ENCODE measurements around the gene SLC22A17.

SLC22A17 gene

GRCh38 chr14:23306412-23307145 is 46.1 kb downstream of the SLC22A17 start, which contains the start of gene BCL2L2:
TSS of gene BCL2L2 (plus strand) at chr14:23306833. CDS start at chr14:23307768, 935 bp downstream.
- DNase-seq: peak; percentile 95
- Histone ChIP-seq H3K4me1 (ENCODE audit: control insufficient read depth, insufficient read depth, low read depth, low read length) (peaks cover 38% of the 10 kb centered on the region), H3K27me3 (ENCODE audit: control insufficient read depth in 1 of 2, insufficient read depth in 1 of 2, low read length in 2 of 2) (no peaks in the 10 kb centered on the region), H2AK5ac (ENCODE audit: low read length, severe bottlenecking) (peak within 1 kb of the TSS; percentile 73), H3K14ac (ENCODE audit: low read length in 2 of 2) (peak within 1 kb of the TSS in 1 of 2 experiments; percentile 61), H3K18ac (ENCODE audit: low read depth in 1 of 2, low read length in 2 of 2) (peak within 1 kb of the TSS; percentile 34 to 75), H2BK120ac (ENCODE audit: low read depth, low read length) (peak within 1 kb of the TSS; percentile 37), H3K4me2 (ENCODE audit: low read length, poor library complexity, severe bottlenecking) (peak within 1 kb of the TSS; percentile 88), H2BK12ac (ENCODE audit: low read length in 2 of 2) (peak within 1 kb of the TSS; percentile 43 to 45), H3K9ac (ENCODE audit: low read length) (peak within 1 kb of the TSS; percentile 91), H3K4ac (ENCODE audit: low read depth in 1 of 2, low read length in 2 of 2) (peak within 1 kb of the TSS; percentile 80 to 99), H4K91ac (ENCODE audit: low read length) (peak within 1 kb of the TSS; percentile 81), H3K79me1 (replicated peaks; ENCODE audit: low read length, poor library complexity, severe bottlenecking) (peaks cover 11% of the 10 kb centered on the region), H3K36me3 (ENCODE audit: control insufficient read depth in 1 of 2, insufficient read depth in 2 of 2, low read depth in 1 of 2, low read length in 2 of 2) (peaks cover 36 to 37% of the 10 kb centered on the region in 2 experiments), H2BK5ac (ENCODE audit: low read depth, low read length, poor library complexity, severe bottlenecking) (peak within 1 kb of the TSS; percentile 33), H3K27ac (ENCODE audit: low read length, poor library complexity, severe bottlenecking) (peak within 1 kb of the TSS; percentile 90), H2AFZ (ENCODE audit: low read depth, low read length) (peak within 1 kb of the TSS; percentile 67), H2BK15ac (ENCODE audit: low read depth, poor library complexity, severe bottlenecking) (peak within 1 kb of the TSS; percentile 37), H3K4me3 (ENCODE audit: insufficient read depth in 1 of 2, low read depth in 1 of 2, low read length in 2 of 2) (peak within 1 kb of the TSS; percentile 67 to 86), H4K8ac (ENCODE audit: low read length) (peak within 1 kb of the TSS; percentile 77), H3K9me3 (ENCODE audit: control insufficient read depth, low read length) (no peaks in the 10 kb centered on the region), H3K23ac (ENCODE audit: low read length in 2 of 2) (peak within 1 kb of the TSS in 1 of 2 experiments; percentile 64)
- WGBS: under 1% methylated on average over 21 of the region's 24 CpGs

- H2AK5ac ChIP-seq (ENCODE audit: low read length, severe bottlenecking): no peak within 1 kb of the TSS
- H3K4me2 ChIP-seq (ENCODE audit: low read length, poor library complexity, severe bottlenecking): peak within 1 kb of the TSS; percentile 99
- peak within 1 kb of the TSS; percentile 94 for H4K91ac ChIP-seq (ENCODE audit: low read length)
- peak within 1 kb of the TSS in 1 of 2 experiments; percentile 20 for H3K23ac ChIP-seq (ENCODE audit: low read length in 2 of 2)
- H3K9ac ChIP-seq (ENCODE audit: low read length): peak within 1 kb of the TSS; percentile 89
- no peaks in the 10 kb centered on the region for H3K27me3 ChIP-seq (ENCODE audit: control insufficient read depth in 1 of 2, insufficient read depth in 1 of 2, low read length in 2 of 2)
- H2AFZ ChIP-seq (ENCODE audit: low read depth, low read length): peak within 1 kb of the TSS; percentile 72
- peak within 1 kb of the TSS; percentile 94 for H4K8ac ChIP-seq (ENCODE audit: low read length)
- DNase-seq: peak; percentile 75
- 3% methylated on average over 73 of the region's 81 CpGs for WGBS
- H3K9me3 ChIP-seq (ENCODE audit: control insufficient read depth, low read length): no peaks in the 10 kb centered on the region
- peaks cover 12% of the 10 kb centered on the region for H3K4me1 ChIP-seq (ENCODE audit: control insufficient read depth, insufficient read depth, low read depth, low read length)
- H3K79me1 ChIP-seq (replicated peaks; ENCODE audit: low read length, poor library complexity, severe bottlenecking): peaks cover 9% of the 10 kb centered on the region
- peak within 1 kb of the TSS in 1 of 2 experiments; percentile 50 for H3K14ac ChIP-seq (ENCODE audit: low read length in 2 of 2)
- H3K4ac ChIP-seq (ENCODE audit: low read depth in 1 of 2, low read length in 2 of 2): peak within 1 kb of the TSS; percentile 64 to 98
- peak within 1 kb of the TSS; percentile 68 to 87 for H3K4me3 ChIP-seq (ENCODE audit: insufficient read depth in 1 of 2, low read depth in 1 of 2, low read length in 2 of 2)
- peaks cover 4% of the 10 kb centered on the region in 2 experiments for H3K36me3 ChIP-seq (ENCODE audit: control insufficient read depth in 1 of 2, insufficient read depth in 2 of 2, low read depth in 1 of 2, low read length in 2 of 2)
- peak within 1 kb of the TSS; percentile 95 for H2BK15ac ChIP-seq (ENCODE audit: low read depth, poor library complexity, severe bottlenecking)
- H2BK120ac ChIP-seq (ENCODE audit: low read depth, low read length): peak within 1 kb of the TSS; percentile 93
- H2BK5ac ChIP-seq (ENCODE audit: low read depth, low read length, poor library complexity, severe bottlenecking): no peak within 1 kb of the TSS
- H3K18ac ChIP-seq (ENCODE audit: low read depth in 1 of 2, low read length in 2 of 2): peak within 1 kb of the TSS; percentile 83 to 98
- peak within 1 kb of the TSS; percentile 27 to 73 for H2BK12ac ChIP-seq (ENCODE audit: low read length in 2 of 2)
- H3K27ac ChIP-seq (ENCODE audit: low read length, poor library complexity, severe bottlenecking): peak within 1 kb of the TSS; percentile 75
Observed at GRCh38 chr14:23302290-23303225, 50.1 kb downstream of the SLC22A17 start, which contains the start of gene PPP1R3E. TSS of gene PPP1R3E (minus strand) at chr14:23302859. CDS start at chr14:23302576, 283 bp downstream.

- Histone ChIP-seq H3K9ac (ENCODE audit: low read length) (peak overlapping the region; percentile 89), H2AK5ac (ENCODE audit: low read length, severe bottlenecking) (no peak overlapping the region), H3K4ac (ENCODE audit: low read depth in 1 of 2, low read length in 2 of 2) (peak overlapping the region; percentile 64 to 98), H3K14ac (ENCODE audit: low read length in 2 of 2) (peak overlapping the region in 1 of 2 experiments; percentile 50), H3K4me3 (ENCODE audit: insufficient read depth in 1 of 2, low read depth in 1 of 2, low read length in 2 of 2) (peak overlapping the region; percentile 68 to 87), H2BK5ac (ENCODE audit: low read depth, low read length, poor library complexity, severe bottlenecking) (no peak overlapping the region), H2AFZ (ENCODE audit: low read depth, low read length) (peak overlapping the region; percentile 72), H3K4me2 (ENCODE audit: low read length, poor library complexity, severe bottlenecking) (peak overlapping the region; percentile 99), H3K23ac (ENCODE audit: low read length in 2 of 2) (no peak overlapping the region), H3K4me1 (ENCODE audit: control insufficient read depth, insufficient read depth, low read depth, low read length) (peaks cover 12% of the 10 kb centered on the region), H3K9me3 (ENCODE audit: control insufficient read depth, low read length) (no peaks in the 10 kb centered on the region), H2BK15ac (ENCODE audit: low read depth, poor library complexity, severe bottlenecking) (peak overlapping the region; percentile 95), H4K91ac (ENCODE audit: low read length) (peak overlapping the region; percentile 94), H3K79me1 (replicated peaks; ENCODE audit: low read length, poor library complexity, severe bottlenecking) (peaks cover 9% of the 10 kb centered on the region), H4K8ac (ENCODE audit: low read length) (peak overlapping the region; percentile 94), H3K27ac (ENCODE audit: low read length, poor library complexity, severe bottlenecking) (peak overlapping the region; percentile 75), H3K27me3 (ENCODE audit: control insufficient read depth in 1 of 2, insufficient read depth in 1 of 2, low read length in 2 of 2) (no peaks in the 10 kb centered on the region), H2BK12ac (ENCODE audit: low read length in 2 of 2) (peak overlapping the region; percentile 27 to 73), H3K18ac (ENCODE audit: low read depth in 1 of 2, low read length in 2 of 2) (peak overlapping the region; percentile 83 to 98), H3K36me3 (ENCODE audit: control insufficient read depth in 1 of 2, insufficient read depth in 2 of 2, low read depth in 1 of 2, low read length in 2 of 2) (peaks cover 5 to 6% of the 10 kb centered on the region in 2 experiments), H2BK120ac (ENCODE audit: low read depth, low read length) (peak overlapping the region; percentile 93)
- no peak for DNase-seq
- WGBS: under 1% methylated on average over 24 of the region's 25 CpGs
Observed at GRCh38 chr14:23301969-23302289, 50.8 kb downstream of the SLC22A17 start.

Measured in mesenchymal stem cell (in vitro differentiated cells and primary cell).